Measurements from ENCODE around the gene SYAP1. TPM values are rescaled to one million over a fixed set of nuclear protein-coding genes. Genes with fewer than 3 reads are reported as not detected.

Gene SYAP1
- total and polyA plus RNA-seq, 2 of the 8 experiments (the other 6 are each of a cell fraction or from before 2014, with no cell fraction given), result 2.9 to 20.3 TPM

GRCh38 chrX:16727637-16728036 is 8.2 kb downstream of the SYAP1 start:
- no peak for DNase-seq (ENCODE audit: low read depth in 1 of 2, low spot score in 2 of 2)
- Histone ChIP-seq H3K27me3 (replicated peaks in 1 of 4; ENCODE audit: control insufficient read depth in 3 of 4, extremely low read depth in 1 of 4, insufficient read depth in 3 of 4, low read length in 3 of 4) (no peaks in the 10 kb centered on the region), H3K23me2 (ENCODE audit: low read depth, low read length) (no peaks in the 10 kb centered on the region), H3K79me2 (ENCODE audit: control insufficient read depth in 1 of 2, insufficient read depth in 2 of 2, low read length in 2 of 2) (peaks cover 0 to 38% of the 10 kb centered on the region in 2 experiments; a peak in 2 of 4 replicates), H3K4ac (replicated peaks; ENCODE audit: insufficient read length, low read depth, low read length) (no peak overlapping the region), H3K18ac (ENCODE audit: extremely low read depth, low read length) (no peak overlapping the region), H3K36me3 (ENCODE audit: control insufficient read depth in 2 of 4, insufficient read depth in 4 of 4, low read length in 3 of 4) (peaks cover 0 to 7% (median 1%) of the 10 kb centered on the region in 4 experiments; a peak in 2 of 8 replicates), H3K56ac (replicated peaks; ENCODE audit: insufficient read length, low read depth, low read length) (no peak overlapping the region), H2AK5ac (ENCODE audit: low read depth, low read length) (no peak overlapping the region), H4K20me1 (replicated peaks in 1 of 2; ENCODE audit: control insufficient read depth in 1 of 2, insufficient read depth in 2 of 2, low read length in 2 of 2) (no peaks in the 10 kb centered on the region), H4K8ac (ENCODE audit: extremely low read depth, insufficient read depth, low read length) (no peak overlapping the region), H2BK12ac (ENCODE audit: low read depth, low read length) (no peak overlapping the region), H2BK20ac (ENCODE audit: low read length) (no peak overlapping the region), H3K14ac (ENCODE audit: insufficient read length) (no peak overlapping the region), H3K23ac (ENCODE audit: insufficient read length) (no peak overlapping the region), H3K9ac (replicated peaks in 1 of 4; ENCODE audit: extremely low read depth in 1 of 4, low read depth in 3 of 4, low read length in 3 of 4) (no peak overlapping the region), H2AFZ (ENCODE audit: low read length) (no peak overlapping the region), H3K4me3 (ENCODE audit: extremely low read depth in 1 of 4, insufficient read depth in 2 of 4, low read depth in 3 of 4, low read length in 4 of 4) (no peak overlapping the region), H3K4me1 (replicated peaks in 1 of 4; ENCODE audit: control insufficient read depth in 3 of 4, insufficient read depth in 4 of 4, low read length in 3 of 4) (no peaks in the 10 kb centered on the region), H2BK120ac (replicated peaks; ENCODE audit: low read depth, low read length) (no peak overlapping the region), H2BK15ac (ENCODE audit: low read length) (no peak overlapping the region), H2BK5ac (ENCODE audit: low read depth, low read length) (no peak overlapping the region), H3K27ac (ENCODE audit: low read depth, low read length) (no peak overlapping the region), H3K9me3 (ENCODE audit: insufficient read depth in 2 of 2, low read depth in 1 of 2, low read length in 1 of 2) (no peaks in the 10 kb centered on the region; a peak in 1 of 4 replicates), H4K91ac (replicated peaks; ENCODE audit: insufficient read length, low read length) (no peak overlapping the region), H3K79me1 (ENCODE audit: low read depth, low read length) (peaks cover 3% of the 10 kb centered on the region; the same call in 1 of the 2 replicates), H4K5ac (ENCODE audit: insufficient read length, low read depth, low read length) (no peak overlapping the region), H3K4me2 (ENCODE audit: insufficient read depth in 1 of 2, low read depth in 2 of 2, low read length in 2 of 2) (no peak overlapping the region)
- CTCF ChIA-PET (ENCODE audit: partially characterized antibody), result no interaction called here
- FAIRE-seq, result no peak
- POLR2A ChIA-PET (ENCODE audit: partially characterized antibody), result no interaction called here
- TF ChIP-seq CBX8 (IDR thresholded peaks at IDR 0.05; ENCODE audit: borderline replicate concordance, low read depth, low read length) (no peak), SP4 (IDR thresholded peaks at IDR 0.05; ENCODE audit: low read length) (no peak), HDAC2 (IDR thresholded peaks at IDR 0.05; ENCODE audit: borderline replicate concordance in 1 of 2, low read depth in 2 of 2, low read length in 2 of 2) (no peak), POU5F1 (IDR thresholded peaks at IDR 0.05; ENCODE audit: low read depth, low read length) (no peak), FOSL1 (IDR thresholded peaks at IDR 0.05; ENCODE audit: insufficient read depth, low read depth, low read length) (no peak), YY1 (IDR thresholded peaks at IDR 0.05; ENCODE audit: low read depth, low read length) (no peak), MAX (IDR thresholded peaks at IDR 0.05) (no peak), CHD1 (IDR thresholded peaks at IDR 0.05; ENCODE audit: low read depth, low read length) (no peak), ASH2L (IDR thresholded peaks at IDR 0.05; ENCODE audit: low read length) (no peak)
